HL-60 (cell line): ENCODE results near the gene NHP2.

Source experiments
- CTCF ChIP-seq: IDR thresholded peaks from one replicate; pipeline ENCODE4 v1.5.1; 2011; ENCODE audit warnings: low read length, control low read depth, inconsistent platforms; ENCODE audit not compliant: insufficient read depth
- POLR2AphosphoS5 ChIP-seq: IDR thresholded peaks from 2 replicates; pipeline ENCODE4 v1.6.1; 2012; ENCODE audit warnings: low read depth

GRCh38 chr5:178108966-178109365 is 44.7 kb downstream of the NHP2 start:
- TF ChIP-seq CTCF (no peak), POLR2AphosphoS5 (no peak)
